ENCODE data around the gene STXBP2.
"Not testable (repeated sequence)": the region's sequence is repeated elsewhere in the genome, so short reads cannot be mapped to it uniquely, and the experiment has no call there.

STXBP2 gene

DNA sequence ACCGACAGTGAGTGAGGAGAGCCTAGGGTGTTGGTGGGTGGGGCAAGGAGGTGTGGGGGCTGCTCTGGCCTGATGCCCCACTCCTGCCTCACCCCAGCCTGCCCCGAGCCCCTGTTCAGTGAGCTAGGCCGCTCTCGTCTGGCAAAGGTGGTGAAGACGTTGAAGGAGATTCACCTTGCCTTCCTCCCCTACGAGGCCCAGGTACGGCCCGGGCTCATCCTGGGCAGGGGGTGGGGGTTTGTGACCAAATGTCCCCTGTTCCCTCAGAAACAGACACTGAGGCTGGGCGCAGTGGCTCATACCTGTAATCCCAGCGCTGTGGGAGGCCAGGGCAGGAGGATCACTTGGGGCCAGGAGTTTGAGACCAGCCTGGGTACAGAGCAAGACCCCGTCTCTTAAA, 3.9 kb downstream of the STXBP2 start:
- no peaks in the 10 kb centered on the region for H3K79me2 ChIP-seq (ENCODE audit: insufficient read depth, low read depth)
- H3K4me2 ChIP-seq = no peak overlapping the region
- no peak overlapping the region for H3K4me3 ChIP-seq (IDR thresholded peaks at IDR 0.05; ENCODE audit: insufficient read depth, low read depth, low read length)
- no peak overlapping the region for H3K9ac ChIP-seq
- H4K20me1 ChIP-seq (ENCODE audit: insufficient read depth) = no peaks in the 10 kb centered on the region
- no peak overlapping the region for H2AFZ ChIP-seq (ENCODE audit: low read depth)
- H3K27me3 ChIP-seq (ENCODE audit: insufficient read depth, low read depth) = no peaks in the 10 kb centered on the region
- no peak for TF ChIP-seq CTCF (conservative IDR thresholded peaks at IDR 0.05; ENCODE audit: low read depth, low read length)
- no peaks in the 10 kb centered on the region for H3K36me3 ChIP-seq (ENCODE audit: insufficient read depth)
- peaks cover 4% of the 10 kb centered on the region for H3K4me1 ChIP-seq (ENCODE audit: low read depth, poor library complexity, severe bottlenecking)
- no peak overlapping the region for H3K27ac ChIP-seq

DNA sequence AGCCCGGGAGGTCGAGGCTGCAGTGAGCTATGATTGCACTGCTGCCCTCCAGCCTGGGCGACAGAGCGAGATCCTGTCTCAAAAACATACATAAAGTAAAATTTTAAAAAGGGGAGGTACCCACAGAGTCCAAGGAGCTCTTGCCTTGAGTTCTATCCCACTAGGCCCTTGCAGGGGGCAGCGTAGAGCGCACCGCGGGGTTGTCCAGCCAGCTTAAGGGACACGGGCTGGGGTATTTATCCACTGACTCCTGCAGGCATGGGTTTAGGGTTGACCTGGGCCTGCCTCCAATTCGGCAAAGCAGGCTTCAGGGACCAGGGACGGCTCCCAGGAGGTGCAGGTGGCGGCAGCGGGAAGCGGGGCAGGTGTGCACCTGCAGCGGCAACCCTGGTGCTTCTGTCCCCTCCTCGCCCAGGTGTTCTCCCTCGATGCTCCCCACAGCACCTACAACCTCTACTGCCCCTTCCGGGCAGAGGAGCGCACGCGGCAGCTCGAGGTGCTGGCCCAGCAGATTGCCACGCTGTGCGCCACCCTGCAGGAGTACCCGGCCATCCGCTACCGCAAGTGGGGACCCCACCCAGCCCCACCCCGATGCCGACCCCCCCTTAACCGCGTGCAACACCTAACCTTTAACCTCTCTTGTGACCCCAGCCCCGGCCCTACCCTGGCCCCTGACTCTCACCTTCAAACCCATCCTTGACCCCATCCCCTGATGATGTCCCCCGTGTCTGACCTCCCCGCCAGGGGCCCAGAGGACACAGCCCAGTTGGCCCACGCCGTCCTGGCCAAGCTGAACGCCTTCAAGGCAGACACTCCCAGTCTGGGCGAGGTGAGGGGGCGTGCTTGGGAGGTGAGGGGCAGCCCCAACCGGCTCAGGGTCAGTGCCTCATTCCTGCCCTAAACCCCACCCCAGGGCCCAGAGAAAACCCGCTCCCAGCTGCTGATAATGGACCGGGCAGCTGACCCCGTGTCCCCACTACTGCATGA, 4.7 kb downstream of the STXBP2 start:
- Histone ChIP-seq H3K4me3 (IDR thresholded peaks at IDR 0.05; ENCODE audit: insufficient read depth, low read depth, low read length) (no peak overlapping the region), H3K4me1 (ENCODE audit: low read depth, poor library complexity, severe bottlenecking) (peaks cover 2% of the 10 kb centered on the region), H3K9ac (no peak overlapping the region), H3K4me2 (no peak overlapping the region), H4K20me1 (ENCODE audit: insufficient read depth) (no peaks in the 10 kb centered on the region), H3K79me2 (ENCODE audit: insufficient read depth, low read depth) (no peaks in the 10 kb centered on the region), H2AFZ (ENCODE audit: low read depth) (no peak overlapping the region), H3K36me3 (ENCODE audit: insufficient read depth) (no peaks in the 10 kb centered on the region), H3K27me3 (ENCODE audit: insufficient read depth, low read depth) (no peaks in the 10 kb centered on the region), H3K27ac (no peak overlapping the region)
- no peak for TF ChIP-seq CTCF (conservative IDR thresholded peaks at IDR 0.05; ENCODE audit: low read depth, low read length)

DNA sequence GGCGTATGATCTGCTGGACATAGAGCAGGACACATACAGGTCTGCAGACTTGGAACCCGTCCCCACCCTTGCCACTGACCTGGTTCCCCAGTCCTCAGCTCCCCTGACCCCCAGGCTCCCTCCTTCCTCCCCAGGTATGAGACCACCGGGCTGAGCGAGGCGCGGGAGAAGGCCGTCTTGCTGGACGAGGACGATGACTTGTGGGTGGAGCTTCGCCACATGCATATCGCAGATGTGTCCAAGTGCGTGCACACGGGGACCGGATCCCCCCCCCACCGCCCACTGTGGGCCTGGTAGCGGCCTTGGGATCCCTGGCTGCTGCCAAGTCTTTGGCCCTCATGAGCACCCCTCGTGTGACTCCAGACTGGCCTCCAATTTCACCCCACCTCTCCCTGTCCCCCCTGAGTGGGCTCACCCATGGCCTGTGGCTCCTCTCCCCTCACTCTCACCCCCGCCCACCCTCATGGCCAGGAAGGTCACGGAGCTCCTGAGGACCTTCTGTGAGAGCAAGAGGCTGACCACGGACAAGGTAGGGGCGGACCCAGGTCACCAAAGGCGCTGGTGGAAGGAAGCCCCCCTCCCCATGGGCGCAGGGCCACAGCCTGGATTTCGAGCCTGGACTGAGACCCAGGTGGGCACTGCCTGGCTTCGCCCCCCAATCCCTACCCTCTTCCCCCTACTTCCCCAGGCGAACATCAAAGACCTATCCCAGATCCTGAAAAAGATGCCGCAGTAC, 5.6 kb downstream of the STXBP2 start:
- Histone ChIP-seq H3K9ac (no peak overlapping the region), H2AFZ (ENCODE audit: low read depth) (no peak overlapping the region), H3K79me2 (ENCODE audit: insufficient read depth, low read depth) (no peaks in the 10 kb centered on the region), H3K4me1 (ENCODE audit: low read depth, poor library complexity, severe bottlenecking) (no peaks in the 10 kb centered on the region), H3K4me2 (no peak overlapping the region), H4K20me1 (ENCODE audit: insufficient read depth) (no peaks in the 10 kb centered on the region), H3K27ac (no peak overlapping the region), H3K36me3 (ENCODE audit: insufficient read depth) (no peaks in the 10 kb centered on the region), H3K27me3 (ENCODE audit: insufficient read depth, low read depth) (no peaks in the 10 kb centered on the region), H3K4me3 (IDR thresholded peaks at IDR 0.05; ENCODE audit: insufficient read depth, low read depth, low read length) (no peak overlapping the region)
- TF ChIP-seq CTCF (conservative IDR thresholded peaks at IDR 0.05; ENCODE audit: low read depth, low read length) = no peak

GRCh38 chr19:7643031-7643415, 6.1 kb downstream of the STXBP2 start:
- no peaks in the 10 kb centered on the region for H3K79me2 ChIP-seq (ENCODE audit: insufficient read depth, low read depth)
- no peak overlapping the region for H3K27ac ChIP-seq
- no peaks in the 10 kb centered on the region for H3K4me1 ChIP-seq (ENCODE audit: low read depth, poor library complexity, severe bottlenecking)
- no peaks in the 10 kb centered on the region for H4K20me1 ChIP-seq (ENCODE audit: insufficient read depth)
- no peak for TF ChIP-seq CTCF (conservative IDR thresholded peaks at IDR 0.05; ENCODE audit: low read depth, low read length)
- no peak overlapping the region for H3K9ac ChIP-seq
- H3K4me3 ChIP-seq (IDR thresholded peaks at IDR 0.05; ENCODE audit: insufficient read depth, low read depth, low read length) = no peak overlapping the region
- no peak overlapping the region for H3K4me2 ChIP-seq
- H2AFZ ChIP-seq (ENCODE audit: low read depth) = no peak overlapping the region
- H3K27me3 ChIP-seq (ENCODE audit: insufficient read depth, low read depth) = no peaks in the 10 kb centered on the region
- H3K36me3 ChIP-seq (ENCODE audit: insufficient read depth) = no peaks in the 10 kb centered on the region

DNA sequence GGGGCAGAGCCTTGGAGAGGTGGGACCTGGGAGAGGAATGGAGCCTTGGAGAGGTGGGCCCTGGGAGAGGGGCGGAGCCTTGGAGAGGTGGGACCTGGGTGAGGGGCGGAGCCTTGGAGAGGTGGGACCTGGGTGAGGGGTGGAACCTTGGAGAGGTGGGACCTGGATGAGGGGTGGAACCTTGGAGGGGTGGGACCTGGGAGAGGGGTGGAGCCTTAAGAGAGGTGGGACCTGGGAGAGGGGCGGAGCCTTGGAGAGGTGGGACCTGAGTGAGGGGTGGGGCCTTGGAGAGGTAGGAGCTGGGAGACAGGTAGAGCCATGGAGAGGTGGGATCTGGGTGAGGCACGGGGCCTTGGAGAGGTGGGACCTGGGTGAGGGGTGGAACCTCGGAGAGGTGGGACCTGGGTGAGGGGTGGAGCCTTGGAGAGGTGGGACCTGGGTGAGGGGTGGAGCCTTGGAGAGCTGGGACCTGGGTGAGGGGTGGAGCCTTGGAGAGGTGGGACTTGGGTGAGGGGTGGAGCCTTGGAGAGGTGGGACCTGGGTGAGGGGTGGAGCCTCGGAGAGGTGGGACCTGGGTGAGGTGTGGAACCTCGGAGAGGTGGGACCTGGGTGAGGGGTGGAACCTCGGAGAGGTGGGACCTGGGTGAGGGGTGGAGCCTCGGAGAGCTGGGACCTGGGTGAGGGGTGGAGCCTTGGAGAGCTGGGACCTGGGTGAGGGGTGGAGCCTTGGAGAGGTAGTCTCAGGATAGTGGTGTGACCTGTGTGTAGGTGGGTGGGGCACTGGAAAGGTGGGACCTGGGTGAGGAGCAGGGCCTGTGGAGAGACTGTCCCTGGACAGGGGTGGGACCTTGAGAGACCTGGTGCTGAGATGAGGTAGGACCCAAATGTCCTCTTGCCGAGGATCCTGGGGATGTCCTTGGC, 7.0 kb downstream of the STXBP2 start:
- H3K27me3 ChIP-seq (ENCODE audit: insufficient read depth, low read depth); H3K4me1 ChIP-seq (ENCODE audit: low read depth, poor library complexity, severe bottlenecking); H3K9ac ChIP-seq; H4K20me1 ChIP-seq (ENCODE audit: insufficient read depth); H3K36me3 ChIP-seq (ENCODE audit: insufficient read depth); H3K27ac ChIP-seq; H3K79me2 ChIP-seq (ENCODE audit: insufficient read depth, low read depth); H3K4me3 ChIP-seq (IDR thresholded peaks at IDR 0.05; ENCODE audit: insufficient read depth, low read depth, low read length); H2AFZ ChIP-seq (ENCODE audit: low read depth); H3K4me2 ChIP-seq: not testable (repeated sequence)

Measured in KMS-11 (cell line).